IMR-90 (cell line): Measurements from ENCODE around the gene ZNF878. TPM values are rescaled to one million over a fixed set of nuclear protein-coding genes. Genes with fewer than 3 reads are reported as not detected.

Experiments
- ATAC-seq: fragments of 200-7000 bp; cut with Tn5 transposase; 2 replicates; pipeline ENCODE4 v1.9.1; 2020; ENCODE audit warnings: low read depth, mild to moderate bottlenecking, moderate library complexity
- BruUV-seq: library from RNA; stranded (reverse); fragments of 400-500 nt; replicated peaks from 2 replicates; lab custom pipeline; 2021; lab: Mats Ljungman, UMichigan
- CTCF ChIA-PET: fragments of 300-600 bp; formaldehyde crosslinking; extraction: SDS; loops from one replicate; lab custom pipeline; 2021; ENCODE audit warnings: antibody characterized with exemption; lab: Yijun Ruan, JAX
- POLR2A ChIA-PET: fragments of 300-600 bp; sonication (Branson Sonifier 250); formaldehyde crosslinking; loops from one replicate; lab custom pipeline; 2022; ENCODE audit warnings: antibody characterized with exemption; ENCODE audit not compliant: unreplicated experiment; lab: Charles Lee
- DNase-seq: peaks from one replicate; pipeline ENCODE4 v3.0.0; 2013
- H2AFZ ChIP-seq: replicated peaks from 2 replicates; pipeline ENCODE3; 2013; ENCODE audit warnings: low read length, mild to moderate bottlenecking; ENCODE audit not compliant: poor library complexity
- H2AK5ac ChIP-seq: 2 replicates; pipeline ENCODE4 v1.6.1; 2013; ENCODE audit warnings: low read depth, low read length, inconsistent platforms
- H2AK9ac ChIP-seq: replicated peaks from 2 replicates; pipeline ENCODE3; 2013; ENCODE audit warnings: mild to moderate bottlenecking, low read depth, low read length, moderate library complexity; ENCODE audit not compliant: poor library complexity
- H2BK120ac ChIP-seq: 2 replicates; pipeline ENCODE4 v1.6.1; 2013; ENCODE audit warnings: low read depth, low read length, inconsistent platforms
- H2BK15ac ChIP-seq: 3 replicates; pipeline ENCODE4 v1.6.1; 2013; ENCODE audit warnings: low read depth, low read length, inconsistent platforms
- H2BK20ac ChIP-seq: 2 replicates; pipeline ENCODE4 v1.6.1; 2013; ENCODE audit warnings: low read depth, mild to moderate bottlenecking, inconsistent platforms, low read length, moderate library complexity
- H2BK5ac ChIP-seq: 2 replicates; pipeline ENCODE4 v1.6.1; 2013; ENCODE audit warnings: mild to moderate bottlenecking, low read depth, low read length, inconsistent platforms; ENCODE audit not compliant: poor library complexity, severe bottlenecking
- H3K14ac ChIP-seq: replicated peaks from 2 replicates; pipeline ENCODE4 v1.6.1; 2013; ENCODE audit warnings: low read depth, low read length, inconsistent platforms
- H3K18ac ChIP-seq: 2 replicates; pipeline ENCODE4 v1.6.1; 2013; ENCODE audit warnings: low read depth, low read length, control low read depth
- H3K23ac ChIP-seq: 2 replicates; pipeline ENCODE4 v1.6.1; 2013; ENCODE audit warnings: low read depth, low read length, inconsistent platforms
- H3K27ac ChIP-seq: 2 replicates; pipeline ENCODE4 v1.5.1; 2013; ENCODE audit warnings: mild to moderate bottlenecking, control low read depth, low read length; ENCODE audit not compliant: insufficient read depth
- H3K27me3 ChIP-seq: 2 replicates; pipeline ENCODE4 v1.6.1; 2013; ENCODE audit warnings: low read length; ENCODE audit not compliant: control insufficient read depth, insufficient read depth
- H3K36me3 ChIP-seq: 2 replicates; pipeline ENCODE4 v1.6.1; 2013; ENCODE audit warnings: low read length, mixed read lengths; ENCODE audit not compliant: control insufficient read depth, insufficient read depth
- H3K4ac ChIP-seq: 2 replicates; pipeline ENCODE4 v1.6.1; 2013; ENCODE audit warnings: low read depth, low read length, inconsistent platforms
- H3K4me1 ChIP-seq: 2 replicates; pipeline ENCODE4 v1.6.1; 2013; ENCODE audit warnings: low read length, mixed read lengths; ENCODE audit not compliant: control insufficient read depth, insufficient read depth
- H3K4me2 ChIP-seq: 2 replicates; pipeline ENCODE4 v1.6.1; 2013; ENCODE audit warnings: low read depth, mild to moderate bottlenecking, control low read depth, low read length, moderate library complexity
- H3K4me3 ChIP-seq: 2 replicates; pipeline ENCODE4 v1.5.1; 2013; ENCODE audit warnings: low read depth, mild to moderate bottlenecking, control low read depth, low read length, moderate library complexity; ENCODE audit not compliant: insufficient read depth
- H3K56ac ChIP-seq: 2 replicates; pipeline ENCODE4 v1.6.1; 2013; ENCODE audit warnings: low read length, inconsistent platforms; ENCODE audit not compliant: insufficient read depth; ENCODE audit errors: extremely low read depth
- H3K79me1 ChIP-seq, 2 experiments: 2 replicates each; pipeline ENCODE4 v1.6.1; 2013; ENCODE audit warnings: low read length in 2 of 2, inconsistent platforms in 1 of 2, low read depth in 1 of 2
- H3K9ac ChIP-seq: 2 replicates; pipeline ENCODE4 v1.6.1; 2013; ENCODE audit warnings: low read depth, low read length, control low read depth
- H3K9me1 ChIP-seq: 2 replicates; pipeline ENCODE4 v1.6.1; 2013; ENCODE audit warnings: low read length, inconsistent platforms; ENCODE audit not compliant: insufficient read depth
- H3K9me3 ChIP-seq: 2 replicates; pipeline ENCODE4 v1.6.1; 2013; ENCODE audit warnings: low read length; ENCODE audit not compliant: control insufficient read depth, insufficient read depth
- H4K20me1 ChIP-seq: 2 replicates; pipeline ENCODE4 v1.6.1; 2013; ENCODE audit warnings: low read length, inconsistent platforms; ENCODE audit not compliant: insufficient read depth
- H4K5ac ChIP-seq: 2 replicates; pipeline ENCODE4 v1.6.1; 2013; ENCODE audit warnings: mild to moderate bottlenecking, low read depth, low read length, control low read depth
- H4K8ac ChIP-seq, 2 experiments: 2 replicates each; pipeline ENCODE4 v1.6.1; 2013; ENCODE audit warnings: low read depth in 2 of 2, low read length in 2 of 2, control low read depth in 1 of 2, inconsistent platforms in 1 of 2
- H4K91ac ChIP-seq: 2 replicates; pipeline ENCODE4 v1.6.1; 2013; ENCODE audit warnings: low read depth, low read length, inconsistent platforms; ENCODE audit not compliant: insufficient read depth
- BHLHE40 ChIP-seq: fragments of 150-350 bp; IDR thresholded peaks from 2 replicates; pipeline ENCODE4 v1.6.1; 2016; ENCODE audit warnings: mild to moderate bottlenecking, low read depth, low read length
- CEBPB ChIP-seq: IDR thresholded peaks from 2 replicates; pipeline ENCODE4 v1.6.1; 2012; ENCODE audit warnings: low read depth, low read length, improper control_type of control experiment
- FOS ChIP-seq: fragments of 150-350 bp; IDR thresholded peaks from 2 replicates; pipeline ENCODE4 v1.6.1; 2016; ENCODE audit warnings: low read depth, low read length
- MAFK ChIP-seq: IDR thresholded peaks from 2 replicates; pipeline ENCODE4 v1.6.1; 2012; ENCODE audit warnings: low read depth, low read length, improper control_type of control experiment
- MAZ ChIP-seq: IDR thresholded peaks from 2 replicates; pipeline ENCODE4 v1.6.1; 2012; ENCODE audit warnings: low read depth, mild to moderate bottlenecking, low read length, improper control_type of control experiment, moderate library complexity, borderline replicate concordance
- RAD21 ChIP-seq: IDR thresholded peaks from 2 replicates; pipeline ENCODE4 v1.6.1; 2012; ENCODE audit warnings: low read length, improper control_type of control experiment
- SMC3 ChIP-seq: fragments of 150-350 bp; IDR thresholded peaks from 2 replicates; pipeline ENCODE4 v1.6.1; 2016; ENCODE audit warnings: low read depth, mild to moderate bottlenecking, antibody characterized with exemption, low read length, moderate library complexity
- dilution Hi-C: fragments of 300-500 bp; cut with HindIII; formaldehyde crosslinking; loops from one replicate; pipeline ENCODE4 v1.14.3; 2018; ENCODE audit warnings: low sequenced_read_pairs; ENCODE audit not compliant: unreplicated experiment
- in situ Hi-C: fragments of 300-500 bp; cut with MboI; formaldehyde crosslinking; loops from 3 replicates; pipeline ENCODE4 v1.14.3; 2019; ENCODE audit warnings: low sequenced_read_pairs, inconsistent platforms, mixed read lengths
- intact Hi-C: fragments of 100-400 bp; cut with micrococcal nuclease; formaldehyde crosslinking; loops from 2 replicates; pipeline ENCODE4 v1.10.0; 2022
- polyA plus RNA-seq, 3 experiments: library from polyadenylated mRNA; depleted of rRNA; stranded (reverse); fragments of >200 nt; gene quantifications; 2 replicates each; pipeline ENCODE4 v1.2.3, GENCODE V29; 2012; ENCODE audit warnings: low replicate concordance in 1 of 3
- total RNA-seq: library from RNA; depleted of rRNA; stranded (reverse); fragments of >200 nt; gene quantifications from 2 replicates; pipeline ENCODE4 v1.2.3, GENCODE V29; 2012
- TF ChIP-seq, protein P1 (sequence below): fragments of 150-350 bp; IDR thresholded peaks from 2 replicates; pipeline ENCODE4 v1.6.1; 2016; ENCODE audit warnings: low read depth, mild to moderate bottlenecking, low read length, moderate library complexity, borderline replicate concordance

ZNF878 gene
- total and polyA plus RNA-seq, 2 of the 4 experiments (the other 2 are of a cell fraction): 0.05 to 0.36 TPM

DNA sequence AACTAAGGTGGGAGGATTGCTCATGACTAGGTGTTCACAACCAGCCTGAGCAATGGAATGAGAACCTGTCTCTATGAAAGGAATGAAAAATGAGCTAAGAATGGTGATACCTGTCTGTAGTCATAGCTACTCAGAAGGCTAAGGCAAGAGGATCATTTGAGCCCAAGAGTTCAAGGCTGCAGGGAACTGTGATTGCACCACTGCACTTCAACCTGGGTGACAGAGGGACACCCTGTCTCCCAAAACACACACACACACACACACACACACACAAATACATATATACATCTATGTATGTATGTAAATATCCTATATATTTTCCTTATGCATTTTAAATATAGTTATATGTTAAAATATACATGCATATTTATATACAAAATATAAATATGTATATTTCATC lies 9.9 kb downstream of the ZNF878 start:
- Histone ChIP-seq H2AK9ac (no peak overlapping the region), H3K4me2 (no peak overlapping the region), H3K56ac (no peak overlapping the region), H3K4ac (no peak overlapping the region), H3K36me3 (no peaks in the 10 kb centered on the region; the same call in 1 of the 2 replicates), H4K20me1 (no peaks in the 10 kb centered on the region), H3K27me3 (no peaks in the 10 kb centered on the region), H3K79me1 (no peaks in the 10 kb centered on the region), H3K4me1 (no peaks in the 10 kb centered on the region), H2BK15ac (no peak overlapping the region), H2AK5ac (no peak overlapping the region), H3K4me3 (no peak overlapping the region), H4K91ac (no peak overlapping the region), H3K9ac (no peak overlapping the region), H2BK120ac (no peak overlapping the region), H3K9me3 (peaks cover 33% of the 10 kb centered on the region), H2AFZ (no peak overlapping the region), H4K8ac (no peak overlapping the region), H2BK20ac (no peak overlapping the region), H2BK5ac (no peak overlapping the region), H4K5ac (no peak overlapping the region), H3K9me1 (no peaks in the 10 kb centered on the region), H3K27ac (no peak overlapping the region), H3K18ac (no peak overlapping the region), H3K23ac (no peak overlapping the region), H3K14ac (no peak overlapping the region)
- dilution Hi-C loops (no loop called here), intact Hi-C loops (no loop called here), in situ Hi-C loops (no loop called here)
- DNase-seq (no peak), ATAC-seq (no peak)
- no TSS peak for BruUV-seq
- CTCF ChIA-PET: no interaction called here
- POLR2A ChIA-PET: no interaction called here
- TF ChIP-seq CEBPB (no peak), RAD21 (no peak), MAFK (no peak), MAZ (no peak), BHLHE40 (no peak), FOS (no peak), SMC3 (no peak)
- TF ChIP-seq, protein P1, sequence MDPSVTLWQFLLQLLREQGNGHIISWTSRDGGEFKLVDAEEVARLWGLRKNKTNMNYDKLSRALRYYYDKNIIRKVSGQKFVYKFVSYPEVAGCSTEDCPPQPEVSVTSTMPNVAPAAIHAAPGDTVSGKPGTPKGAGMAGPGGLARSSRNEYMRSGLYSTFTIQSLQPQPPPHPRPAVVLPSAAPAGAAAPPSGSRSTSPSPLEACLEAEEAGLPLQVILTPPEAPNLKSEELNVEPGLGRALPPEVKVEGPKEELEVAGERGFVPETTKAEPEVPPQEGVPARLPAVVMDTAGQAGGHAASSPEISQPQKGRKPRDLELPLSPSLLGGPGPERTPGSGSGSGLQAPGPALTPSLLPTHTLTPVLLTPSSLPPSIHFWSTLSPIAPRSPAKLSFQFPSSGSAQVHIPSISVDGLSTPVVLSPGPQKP: no peak
